ENCODE results near the gene FXYD2. TPM values are rescaled to one million over a fixed set of nuclear protein-coding genes. Genes with fewer than 3 reads are reported as not detected.

The FXYD2 gene
- total and polyA plus RNA-seq, 2 of the 8 experiments (the other 6 are each of a cell fraction or from before 2014, with no cell fraction given), result 0.89 to 1.1 TPM

GRCh38 chr11:117819096-117820040 lies 5.2 kb downstream of the FXYD2 start:
- no peak overlapping the region for H3K9ac ChIP-seq (replicated peaks in 1 of 4; ENCODE audit: extremely low read depth in 1 of 4, low read depth in 3 of 4, low read length in 3 of 4)
- 69% methylated on average over 10 of the region's 10 CpGs; no CpG with 5 or more reads in 1 of the 2 experiments for WGBS, 2 experiments (ENCODE audit: extremely low coverage in 1 of 2, insufficient coverage in 1 of 2, insufficient read length in 1 of 2, insufficient replicate concordance in 2 of 2, low coverage in 1 of 2, low lambda C conversion rate in 2 of 2, missing lambda C conversion rate in 1 of 2)
- peak overlapping the region; percentile 77; the same call in 1 of the 2 replicates for H2BK20ac ChIP-seq (ENCODE audit: low read length)
- peak overlapping the region; percentile 75; the same call in 1 of the 2 replicates for H2BK12ac ChIP-seq (ENCODE audit: low read depth, low read length)
- H4K91ac ChIP-seq (replicated peaks; ENCODE audit: insufficient read length, low read length), result no peak overlapping the region
- H3K18ac ChIP-seq (ENCODE audit: extremely low read depth, low read length), result peak overlapping the region; percentile 60; the same call in 1 of the 2 replicates
- ChIA-PET CTCF (ENCODE audit: partially characterized antibody) (interaction anchor here (0.6 to 9.7 kb wide), 62 partner anchors 9 to 393 kb away, joined by 3 to 163 read pairs (median 4); partner anchors contain the start of gene FXYD6), POLR2A (ENCODE audit: partially characterized antibody) (no interaction called here)
- no peak overlapping the region for H2AK5ac ChIP-seq (ENCODE audit: low read depth, low read length)
- no peak overlapping the region for H2AFZ ChIP-seq (ENCODE audit: low read length)
- H2BK5ac ChIP-seq (ENCODE audit: low read depth, low read length), result 0 out of 2 replicates have a peak overlapping the region, but pooled peaks have one; percentile 4
- no peaks in the 10 kb centered on the region; a peak in 1 of 7 replicates for H3K27me3 ChIP-seq (replicated peaks in 1 of 4; ENCODE audit: control insufficient read depth in 3 of 4, extremely low read depth in 1 of 4, insufficient read depth in 3 of 4, low read length in 3 of 4)
- FAIRE-seq (peak; percentile 39), DNase-seq (ENCODE audit: low read depth in 1 of 2, low spot score in 2 of 2) (peak; percentile 54 to 86)
- H3K4me2 ChIP-seq (ENCODE audit: insufficient read depth in 1 of 2, low read depth in 2 of 2, low read length in 2 of 2), result no peak overlapping the region
- H3K4me3 ChIP-seq (ENCODE audit: extremely low read depth in 1 of 4, insufficient read depth in 2 of 4, low read depth in 3 of 4, low read length in 4 of 4), result no peak overlapping the region
- H3K14ac ChIP-seq (ENCODE audit: insufficient read length), result no peak overlapping the region
- no peaks in the 10 kb centered on the region for H3K36me3 ChIP-seq (ENCODE audit: control insufficient read depth in 2 of 4, insufficient read depth in 4 of 4, low read length in 3 of 4)
- H3K79me1 ChIP-seq (ENCODE audit: low read depth, low read length), result no peaks in the 10 kb centered on the region
- peak overlapping the region; percentile 88; the same call in 1 of the 2 replicates for H2BK15ac ChIP-seq (ENCODE audit: low read length)
- peaks cover 0 to 41% (median 28%) of the 10 kb centered on the region in 4 experiments; a peak in 6 of 7 replicates for H3K4me1 ChIP-seq (replicated peaks in 1 of 4; ENCODE audit: control insufficient read depth in 3 of 4, insufficient read depth in 4 of 4, low read length in 3 of 4)
- TF ChIP-seq RAD21 (IDR thresholded peaks at IDR 0.05 in 1 of 2, conservative IDR thresholded peaks at IDR 0.05 in 1 of 2; ENCODE audit: low read depth in 2 of 2, low read length in 2 of 2), result peak; percentile 92 to 97
- TF ChIP-seq YY1 (IDR thresholded peaks at IDR 0.05; ENCODE audit: low read depth, low read length), result 0 out of 2 replicates have a peak, but pooled peaks have one; percentile 9
- TF ChIP-seq RBBP5 (IDR thresholded peaks at IDR 0.05; ENCODE audit: borderline replicate concordance, low read depth, low read length), result no peak
- TF ChIP-seq, protein P1, sequence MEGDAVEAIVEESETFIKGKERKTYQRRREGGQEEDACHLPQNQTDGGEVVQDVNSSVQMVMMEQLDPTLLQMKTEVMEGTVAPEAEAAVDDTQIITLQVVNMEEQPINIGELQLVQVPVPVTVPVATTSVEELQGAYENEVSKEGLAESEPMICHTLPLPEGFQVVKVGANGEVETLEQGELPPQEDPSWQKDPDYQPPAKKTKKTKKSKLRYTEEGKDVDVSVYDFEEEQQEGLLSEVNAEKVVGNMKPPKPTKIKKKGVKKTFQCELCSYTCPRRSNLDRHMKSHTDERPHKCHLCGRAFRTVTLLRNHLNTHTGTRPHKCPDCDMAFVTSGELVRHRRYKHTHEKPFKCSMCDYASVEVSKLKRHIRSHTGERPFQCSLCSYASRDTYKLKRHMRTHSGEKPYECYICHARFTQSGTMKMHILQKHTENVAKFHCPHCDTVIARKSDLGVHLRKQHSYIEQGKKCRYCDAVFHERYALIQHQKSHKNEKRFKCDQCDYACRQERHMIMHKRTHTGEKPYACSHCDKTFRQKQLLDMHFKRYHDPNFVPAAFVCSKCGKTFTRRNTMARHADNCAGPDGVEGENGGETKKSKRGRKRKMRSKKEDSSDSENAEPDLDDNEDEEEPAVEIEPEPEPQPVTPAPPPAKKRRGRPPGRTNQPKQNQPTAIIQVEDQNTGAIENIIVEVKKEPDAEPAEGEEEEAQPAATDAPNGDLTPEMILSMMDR (IDR thresholded peaks at IDR 0.05; ENCODE audit: control extremely low read depth in 1 of 3, insufficient read depth in 1 of 3, low read depth in 1 of 3, low read length in 3 of 3), result peak in 2 of 3 experiments; percentile 88 to 95; a peak in 3 of 4 replicates
- no peak for TF ChIP-seq TEAD4 (IDR thresholded peaks at IDR 0.05; ENCODE audit: low read depth, low read length)
- H4K20me1 ChIP-seq (replicated peaks in 1 of 2; ENCODE audit: control insufficient read depth in 1 of 2, insufficient read depth in 2 of 2, low read length in 2 of 2), result no peaks in the 10 kb centered on the region
- no peak overlapping the region for H3K56ac ChIP-seq (replicated peaks; ENCODE audit: insufficient read length, low read depth, low read length)
- H4K5ac ChIP-seq (ENCODE audit: insufficient read length, low read depth, low read length), result no peak overlapping the region
- H3K4ac ChIP-seq (replicated peaks; ENCODE audit: insufficient read length, low read depth, low read length), result no peak overlapping the region
- no peak overlapping the region for H4K8ac ChIP-seq (ENCODE audit: extremely low read depth, insufficient read depth, low read length)
- H3K23ac ChIP-seq (ENCODE audit: insufficient read length), result no peak overlapping the region
- H3K79me2 ChIP-seq (ENCODE audit: control insufficient read depth in 1 of 2, insufficient read depth in 2 of 2, low read length in 2 of 2), result no peaks in the 10 kb centered on the region
- H3K27ac ChIP-seq (ENCODE audit: low read depth, low read length), result no peak overlapping the region; the same call in 1 of the 2 replicates
- H3K23me2 ChIP-seq (ENCODE audit: low read depth, low read length), result no peaks in the 10 kb centered on the region; the same call in 1 of the 2 replicates
- H3K9me3 ChIP-seq (ENCODE audit: insufficient read depth in 2 of 2, low read depth in 1 of 2, low read length in 1 of 2), result no peaks in the 10 kb centered on the region
- no peak overlapping the region for H2BK120ac ChIP-seq (replicated peaks; ENCODE audit: low read depth, low read length)
